Omental fat pad (tissue), 4 donors: Measurements from ENCODE around the gene CD48. TPM values are rescaled to one million over a fixed set of nuclear protein-coding genes. Genes with fewer than 3 reads are reported as not detected.
"Not testable (repeated sequence)": the region's sequence is repeated elsewhere in the genome, so short reads cannot be mapped to it uniquely, and the experiment has no call there.

Source experiments
- ATAC-seq: fragments of 150-250 bp; one replicate; pipeline ENCODE4 v1.9.1; 2016; ENCODE audit warnings: mild to moderate bottlenecking, moderate library complexity; ENCODE audit not compliant: low FRiP score
- DNase-seq: peaks from one replicate; pipeline ENCODE4 v3.0.0-alpha.2; 2019; ENCODE audit warnings: low spot score
- total RNA-seq, 4 donors: library from RNA; depleted of rRNA; stranded (reverse); fragments of >200 nt; gene quantifications; one replicate each; pipeline ENCODE4 v1.1.0, GENCODE V29; 2016
- TF ChIP-seq, protein P1 (sequence below), 3 donors: fragments of 450-650 bp; IDR thresholded peaks; one replicate each; pipeline ENCODE4 v1.5.1; 2016 to 2017; ENCODE audit warnings: antibody characterized with exemption in 3 of 3, mild to moderate bottlenecking in 3 of 3, moderate library complexity in 2 of 3

CD48 gene
- total RNA-seq, 4 donors from 2014 or later = 5.2 to 21.0 (median 8.0) TPM

DNA sequence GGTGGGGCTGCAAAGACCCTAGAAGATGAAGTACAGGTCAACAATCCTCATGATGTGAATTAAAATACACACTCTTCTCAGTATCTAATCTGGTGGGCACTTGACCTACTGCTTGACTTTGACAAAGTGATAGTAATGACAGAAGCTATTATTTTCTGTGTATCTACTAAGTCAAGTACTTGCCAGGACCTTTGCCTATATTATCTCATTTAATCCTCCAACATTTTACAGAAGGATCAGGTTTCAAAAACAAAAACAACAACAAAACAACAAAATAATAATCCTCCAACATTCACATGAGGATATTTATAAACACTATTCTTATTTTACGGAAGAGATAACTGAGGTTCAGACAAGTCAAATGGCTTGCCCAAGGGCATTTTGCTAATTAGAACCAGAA, 4.4 kb upstream of the CD48 start:
- DNase-seq = no peak
- ATAC-seq = no peak
- TF ChIP-seq, protein P1, sequence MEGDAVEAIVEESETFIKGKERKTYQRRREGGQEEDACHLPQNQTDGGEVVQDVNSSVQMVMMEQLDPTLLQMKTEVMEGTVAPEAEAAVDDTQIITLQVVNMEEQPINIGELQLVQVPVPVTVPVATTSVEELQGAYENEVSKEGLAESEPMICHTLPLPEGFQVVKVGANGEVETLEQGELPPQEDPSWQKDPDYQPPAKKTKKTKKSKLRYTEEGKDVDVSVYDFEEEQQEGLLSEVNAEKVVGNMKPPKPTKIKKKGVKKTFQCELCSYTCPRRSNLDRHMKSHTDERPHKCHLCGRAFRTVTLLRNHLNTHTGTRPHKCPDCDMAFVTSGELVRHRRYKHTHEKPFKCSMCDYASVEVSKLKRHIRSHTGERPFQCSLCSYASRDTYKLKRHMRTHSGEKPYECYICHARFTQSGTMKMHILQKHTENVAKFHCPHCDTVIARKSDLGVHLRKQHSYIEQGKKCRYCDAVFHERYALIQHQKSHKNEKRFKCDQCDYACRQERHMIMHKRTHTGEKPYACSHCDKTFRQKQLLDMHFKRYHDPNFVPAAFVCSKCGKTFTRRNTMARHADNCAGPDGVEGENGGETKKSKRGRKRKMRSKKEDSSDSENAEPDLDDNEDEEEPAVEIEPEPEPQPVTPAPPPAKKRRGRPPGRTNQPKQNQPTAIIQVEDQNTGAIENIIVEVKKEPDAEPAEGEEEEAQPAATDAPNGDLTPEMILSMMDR (IDR thresholded peaks at IDR 0.05) = no peak

DNA sequence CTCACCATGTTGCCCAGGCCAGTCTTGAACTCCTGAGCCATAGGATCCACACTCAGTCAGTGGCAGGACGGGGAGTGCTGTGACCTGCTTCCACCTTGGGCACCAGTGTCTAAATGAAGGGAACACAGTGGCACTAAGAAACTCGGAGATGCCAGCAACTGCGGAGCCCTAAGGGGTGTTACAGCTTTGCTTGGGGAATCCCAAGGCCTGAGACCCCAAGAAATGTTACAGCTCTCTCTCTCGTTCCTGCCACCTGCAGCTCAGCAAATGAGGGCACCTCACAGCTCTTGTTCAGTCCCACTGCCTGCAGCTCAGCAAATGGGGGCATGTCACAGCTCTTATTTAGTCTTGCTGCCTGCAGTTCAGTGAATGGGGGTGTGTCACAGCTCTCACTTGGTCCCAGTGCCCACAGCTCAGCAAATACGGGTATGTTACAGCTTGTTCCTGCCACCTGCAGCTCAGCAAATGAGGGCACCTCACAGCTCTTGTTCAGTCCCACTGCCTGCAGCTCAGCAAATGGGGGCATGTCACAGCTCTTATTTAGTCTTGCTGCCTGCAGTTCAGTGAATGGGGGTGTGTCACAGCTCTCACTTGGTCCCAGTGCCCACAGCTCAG, 2.5 kb upstream of the CD48 start:
- not testable (repeated sequence) for ATAC-seq, DNase-seq

DNA sequence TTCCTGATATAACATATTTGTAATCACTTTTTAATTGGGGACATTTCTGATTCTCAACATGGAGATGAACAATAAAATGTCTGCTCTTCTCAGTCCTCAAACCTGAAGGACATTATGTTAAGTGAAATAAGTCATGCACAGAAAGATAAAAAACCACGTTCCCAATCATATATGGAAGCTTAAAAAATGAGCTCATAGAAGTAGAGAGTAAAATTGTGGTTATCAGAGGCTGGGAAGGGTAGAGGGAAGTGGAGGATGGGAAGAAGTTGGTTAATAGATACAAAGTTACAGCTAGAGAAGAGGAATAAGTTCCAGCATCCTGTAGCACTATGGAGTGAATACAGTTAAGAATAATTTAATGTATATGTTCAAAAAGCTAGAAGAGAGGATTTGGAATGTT, 1.5 kb upstream of the CD48 start:
- ATAC-seq (no peak), DNase-seq (no peak)
- TF ChIP-seq, protein P1 (IDR thresholded peaks at IDR 0.05) = no peak

DNA sequence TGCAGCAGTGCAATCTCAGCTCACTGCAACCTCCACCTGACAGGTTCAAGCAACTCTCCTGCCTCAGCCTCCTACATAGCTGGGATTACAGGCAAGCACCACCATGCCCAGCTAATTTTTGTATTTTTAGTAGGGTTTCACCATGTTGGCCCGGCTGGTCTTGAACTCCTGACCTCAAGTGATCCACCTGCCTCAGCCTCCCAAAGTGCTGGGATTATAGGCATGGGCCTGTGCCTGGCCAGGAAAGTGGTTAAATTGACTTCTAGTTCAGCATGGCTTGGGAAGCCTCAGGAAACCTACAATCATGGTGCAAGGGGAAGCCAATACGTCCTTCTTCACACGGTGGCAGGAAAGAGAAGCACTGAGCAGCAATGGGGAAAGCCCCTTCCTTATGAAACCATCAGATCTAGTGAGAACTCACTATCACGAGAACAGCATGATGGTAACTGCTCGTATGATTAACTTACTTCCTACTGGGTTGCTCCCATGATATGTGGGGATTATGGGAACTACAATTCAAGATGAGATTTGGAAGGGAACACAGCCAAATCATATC, 981 bp upstream of the CD48 start:
- DNase-seq, ATAC-seq: not testable (repeated sequence)

DNA sequence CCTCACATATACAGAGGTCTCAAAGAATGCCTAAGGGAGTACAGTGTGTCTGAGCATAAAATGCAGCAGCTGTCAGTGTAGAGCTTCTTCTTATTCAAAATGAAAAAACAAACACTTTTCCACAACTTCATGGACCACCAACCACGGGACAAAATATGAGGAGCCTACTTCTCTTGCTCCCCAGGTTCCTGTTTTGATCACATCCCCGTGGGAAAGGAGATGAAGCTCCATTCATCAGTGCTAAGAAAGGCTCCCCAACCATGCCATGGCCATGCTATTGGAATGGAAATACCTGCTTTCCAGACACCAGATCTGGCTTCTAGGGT, 383 bp downstream of the CD48 start:
- no peak for ATAC-seq

DNA sequence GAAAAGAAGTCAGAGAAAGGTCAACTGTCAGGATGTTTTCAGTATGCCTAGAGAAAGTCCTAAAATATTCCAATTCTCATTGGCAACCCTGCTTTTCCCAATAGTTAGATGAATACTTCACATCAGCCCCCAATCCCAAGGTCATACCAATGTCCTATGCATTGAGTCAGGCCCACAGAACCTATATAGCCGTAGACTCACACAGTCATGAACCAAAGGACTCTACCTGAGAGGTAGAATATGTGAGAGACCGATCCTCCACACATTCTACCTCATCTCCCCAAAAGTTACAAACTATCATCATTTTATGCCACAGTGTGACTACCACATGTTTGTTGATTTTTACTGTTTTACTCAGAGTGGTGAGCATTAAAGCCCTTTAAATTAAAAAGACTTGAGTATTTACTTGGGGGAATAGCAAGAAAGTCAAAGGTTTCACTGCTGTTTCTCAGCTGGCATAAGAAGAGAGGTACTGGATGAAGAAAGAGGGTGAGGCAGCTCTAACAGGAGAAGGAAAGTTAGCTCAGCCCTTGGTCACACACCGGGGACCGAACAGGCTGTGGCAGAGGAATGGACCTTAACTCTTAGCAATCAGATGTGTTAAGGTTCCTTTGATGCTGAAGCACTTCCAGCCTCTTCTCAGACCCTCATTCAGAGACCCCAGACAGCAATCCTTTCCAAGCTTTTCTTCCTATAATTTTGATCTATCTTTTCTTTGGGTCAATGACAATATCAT, 937 bp downstream of the CD48 start:
- TF ChIP-seq, protein P1 (IDR thresholded peaks at IDR 0.05) = no peak
- no peak for ATAC-seq
- DNase-seq = no peak

More for the DNA sequence above, 383 bp downstream of the CD48 start:
- DNase-seq = no peak
- TF ChIP-seq, protein P1 (IDR thresholded peaks at IDR 0.05) = no peak

DNA sequence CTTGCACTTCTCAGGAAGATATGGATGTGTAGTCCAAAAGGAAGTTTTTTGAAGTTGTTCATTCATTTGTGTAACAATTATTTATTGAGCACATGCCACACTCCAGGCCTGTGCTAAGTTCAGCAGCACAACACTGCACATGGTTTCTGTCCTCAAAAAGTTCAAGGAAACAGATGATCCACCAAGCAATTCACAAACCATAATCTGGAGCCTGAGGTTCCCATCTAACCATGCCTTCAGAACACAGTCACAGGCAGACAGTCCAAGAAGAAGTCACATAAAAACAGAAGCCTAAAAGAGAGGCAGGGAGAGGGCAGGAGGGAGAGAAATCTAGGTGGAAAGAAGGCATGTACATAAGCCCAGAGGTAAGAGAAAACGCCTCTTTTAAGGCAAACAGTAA, 1.9 kb downstream of the CD48 start:
- DNase-seq = no peak
- ATAC-seq = no peak
- TF ChIP-seq, protein P1 (IDR thresholded peaks at IDR 0.05) = no peak

DNA sequence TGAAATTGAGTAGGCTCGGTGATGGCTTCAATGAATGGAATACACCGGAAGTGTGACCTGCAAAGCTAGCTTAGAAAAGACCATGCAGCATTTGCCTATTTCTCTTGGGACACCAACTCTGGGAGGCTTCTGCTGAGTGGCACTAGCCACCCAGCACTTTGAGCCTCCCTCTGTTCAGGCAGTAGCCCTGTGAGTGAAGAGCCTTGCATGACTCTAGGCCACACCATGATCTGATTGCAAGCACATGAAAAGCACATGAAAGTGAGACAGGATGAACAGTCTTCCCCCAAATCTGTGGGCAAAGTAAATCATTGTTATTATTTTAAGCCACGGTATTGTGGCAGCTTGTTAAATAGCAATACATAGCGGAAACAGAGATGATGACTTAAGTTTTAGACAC, 2.8 kb downstream of the CD48 start:
- ATAC-seq (no peak), DNase-seq (no peak)
- TF ChIP-seq, protein P1 (IDR thresholded peaks at IDR 0.05) = no peak
